GM21619 (cell line): ENCODE results near the gene P2RX2.

ENCODE experiments used
- ATAC-seq: cut with Tn5 transposase; IDR thresholded peaks from one replicate; pipeline ENCODE4 v1.9.1; 2021; ENCODE audit not compliant: unreplicated experiment

The P2RX2 gene

GRCh38 chr12:132635076-132635955 lies 16.7 kb downstream of the P2RX2 start:
- ATAC-seq = no peak

GRCh38 chr12:132637811-132638210 lies 19.2 kb downstream of the P2RX2 start:
- no peak for ATAC-seq

- ATAC-seq = no peak
Measured at GRCh38 chr12:132638541-132639408, 20.2 kb downstream of the P2RX2 start.

- no peak for ATAC-seq
Measured at GRCh38 chr12:132639956-132640520, 21.5 kb downstream of the P2RX2 start.

- no peak for ATAC-seq
Measured at GRCh38 chr12:132640936-132641335, 22.4 kb downstream of the P2RX2 start.

- no peak for ATAC-seq
Measured at GRCh38 chr12:132641811-132642650, 23.5 kb downstream of the P2RX2 start.

- no peak for ATAC-seq
Measured at GRCh38 chr12:132642846-132643835, 24.6 kb downstream of the P2RX2 start.

- no peak for ATAC-seq
Measured at GRCh38 chr12:132646850-132647249, 28.3 kb downstream of the P2RX2 start.

- ATAC-seq = no peak
Measured at GRCh38 chr12:132647858-132648257, 29.3 kb downstream of the P2RX2 start.

- ATAC-seq = no peak
Measured at GRCh38 chr12:132648616-132649225, 30.1 kb downstream of the P2RX2 start.

- no peak for ATAC-seq
Measured at GRCh38 chr12:132649226-132649945, 30.8 kb downstream of the P2RX2 start.

GRCh38 chr12:132651444-132652100 lies 33.0 kb downstream of the P2RX2 start:
- no peak for ATAC-seq

GRCh38 chr12:132653567-132654290 lies 35.2 kb downstream of the P2RX2 start:
- ATAC-seq = no peak

- no peak for ATAC-seq
Measured at GRCh38 chr12:132657004-132657727, 38.6 kb downstream of the P2RX2 start.

- no peak for ATAC-seq
Measured at GRCh38 chr12:132658149-132658894, 39.7 kb downstream of the P2RX2 start.

- ATAC-seq = no peak
Measured at GRCh38 chr12:132659146-132659545, 40.6 kb downstream of the P2RX2 start.
